H9 (cell line): Measurements from ENCODE around the gene SCCPDH. TPM values are rescaled to one million over a fixed set of nuclear protein-coding genes. Genes with fewer than 3 reads are reported as not detected.

Experiments
- DNase-seq: peaks from one replicate; pipeline ENCODE4 v3.0.0-alpha.2; 2017
- H2AFZ ChIP-seq: one replicate; pipeline ENCODE4 v1.6.1; 2013; ENCODE audit warnings: mild to moderate bottlenecking, low read length, control low read depth, moderate library complexity
- H2AK5ac ChIP-seq: 2 replicates; pipeline ENCODE4 v1.6.1; 2013; ENCODE audit warnings: low read length, control low read depth, mixed read lengths; ENCODE audit not compliant: insufficient read length
- H2BK120ac ChIP-seq: one replicate; pipeline ENCODE4 v1.6.1; 2013; ENCODE audit warnings: low read depth, mild to moderate bottlenecking, low read length, control low read depth, inconsistent platforms; ENCODE audit not compliant: poor library complexity, severe bottlenecking
- H2BK12ac ChIP-seq: 2 replicates; pipeline ENCODE4 v1.6.1; 2013; ENCODE audit warnings: low read length, control low read depth, mixed read lengths, low read depth; ENCODE audit not compliant: insufficient read length
- H2BK15ac ChIP-seq: 2 replicates; pipeline ENCODE4 v1.6.1; 2013; ENCODE audit warnings: low read depth, low read length, control low read depth
- H2BK20ac ChIP-seq: one replicate; pipeline ENCODE4 v1.6.1; 2013; ENCODE audit warnings: low read depth, mild to moderate bottlenecking, low read length, control low read depth, inconsistent platforms; ENCODE audit not compliant: poor library complexity, severe bottlenecking
- H2BK5ac ChIP-seq: 2 replicates; pipeline ENCODE4 v1.6.1; 2013; ENCODE audit warnings: low read length, control low read depth, mixed read lengths; ENCODE audit not compliant: insufficient read length
- H3K14ac ChIP-seq: 2 replicates; pipeline ENCODE4 v1.6.1; 2013; ENCODE audit warnings: low read length, control low read depth; ENCODE audit not compliant: insufficient read depth
- H3K18ac ChIP-seq: 2 replicates; pipeline ENCODE4 v1.6.1; 2013; ENCODE audit warnings: low read depth, mild to moderate bottlenecking, mixed read lengths, low read length, control low read depth; ENCODE audit not compliant: insufficient read length
- H3K23ac ChIP-seq: 2 replicates; pipeline ENCODE4 v1.6.1; 2013; ENCODE audit warnings: low read length, control low read depth, mixed read lengths, low read depth; ENCODE audit not compliant: insufficient read length
- H3K23me2 ChIP-seq: 2 replicates; pipeline ENCODE4 v1.6.1; 2013; ENCODE audit warnings: low read depth, mild to moderate bottlenecking, mixed read lengths, low read length, control low read depth; ENCODE audit not compliant: insufficient read length, poor library complexity, severe bottlenecking
- H3K27ac ChIP-seq: 2 replicates; pipeline ENCODE4 v1.5.1; 2013; ENCODE audit warnings: low read length, control low read depth, mixed read lengths, low read depth; ENCODE audit not compliant: insufficient read length
- H3K27me3 ChIP-seq: 2 replicates; pipeline ENCODE4 v1.6.1; 2013; ENCODE audit warnings: low read length, control low read depth, inconsistent platforms; ENCODE audit not compliant: insufficient read depth
- H3K4ac ChIP-seq: 2 replicates; pipeline ENCODE4 v1.6.1; 2013; ENCODE audit warnings: low read depth, mild to moderate bottlenecking, control low read depth, inconsistent platforms, low read length, moderate library complexity
- H3K4me1 ChIP-seq: 2 replicates; pipeline ENCODE4 v1.6.1; 2013; ENCODE audit warnings: low read length, control low read depth, inconsistent platforms; ENCODE audit not compliant: insufficient read depth
- H3K4me2 ChIP-seq: 2 replicates; pipeline ENCODE4 v1.6.1; 2013; ENCODE audit warnings: low read length, control low read depth, mixed read lengths; ENCODE audit not compliant: insufficient read length, insufficient read depth
- H3K56ac ChIP-seq: 2 replicates; pipeline ENCODE4 v1.6.1; 2013; ENCODE audit warnings: low read depth, mild to moderate bottlenecking, mixed read lengths, low read length, control low read depth; ENCODE audit not compliant: insufficient read length
- H3K79me1 ChIP-seq: 2 replicates; pipeline ENCODE4 v1.6.1; 2013; ENCODE audit warnings: low read depth, mild to moderate bottlenecking, moderate library complexity, low read length, control low read depth, inconsistent platforms; ENCODE audit not compliant: insufficient read depth, poor library complexity, severe bottlenecking
- H3K79me2 ChIP-seq: 2 replicates; pipeline ENCODE4 v1.6.1; 2013; ENCODE audit warnings: low read length, control low read depth, inconsistent platforms; ENCODE audit not compliant: insufficient read depth
- H3K9ac ChIP-seq: 2 replicates; pipeline ENCODE4 v1.6.1; 2013; ENCODE audit warnings: low read length, control low read depth, mixed read lengths; ENCODE audit not compliant: insufficient read length; ENCODE audit errors: extremely low read depth
- H3K9me3 ChIP-seq: one replicate; pipeline ENCODE4 v1.6.1; 2013; ENCODE audit warnings: low read depth, low read length, inconsistent platforms; ENCODE audit not compliant: control insufficient read depth
- H3T11ph ChIP-seq: one replicate; pipeline ENCODE4 v1.6.1; 2013; ENCODE audit warnings: mild to moderate bottlenecking, low read length, control low read depth, inconsistent platforms
- H4K20me1 ChIP-seq: one replicate; pipeline ENCODE4 v1.6.1; 2013; ENCODE audit not compliant: control insufficient read depth, insufficient read length, insufficient read depth
- H4K5ac ChIP-seq: 2 replicates; pipeline ENCODE4 v1.6.1; 2013; ENCODE audit warnings: low read depth, mild to moderate bottlenecking, mixed read lengths, low read length, control low read depth; ENCODE audit not compliant: insufficient read length
- H4K8ac ChIP-seq: replicated peaks from 2 replicates; pipeline ENCODE4 v1.6.1; 2013; ENCODE audit warnings: low read length, control low read depth, mixed read lengths, low read depth; ENCODE audit not compliant: insufficient read length
- H4K91ac ChIP-seq: 2 replicates; pipeline ENCODE4 v1.6.1; 2013; ENCODE audit warnings: low read depth, mild to moderate bottlenecking, moderate library complexity, mixed read lengths, low read length, control low read depth; ENCODE audit not compliant: insufficient read length
- H3K27ac Mint-ChIP-seq, 3 experiments: 2 replicates in 2 of 3; 3 replicates in 1 of 3; pipeline ENCODE4 v1.8.0; 2020 to 2021; ENCODE audit warnings: mixed read lengths in 3 of 3, mild to moderate bottlenecking in 1 of 3, moderate library complexity in 1 of 3
- H3K27me3 Mint-ChIP-seq: 2 replicates; pipeline ENCODE4 v1.8.0; 2021; ENCODE audit warnings: low read depth, mild to moderate bottlenecking, moderate library complexity, mixed read lengths
- H3K36me3 Mint-ChIP-seq, 3 experiments: 2 replicates in 2 of 3; 3 replicates in 1 of 3; pipeline ENCODE4 v1.8.0; 2020 to 2021; ENCODE audit warnings: low read depth in 3 of 3, mixed read lengths in 3 of 3; ENCODE audit not compliant: insufficient read depth in 1 of 3
- H3K4me1 Mint-ChIP-seq, 2 experiments: 2 replicates each; pipeline ENCODE4 v1.8.0; 2020; ENCODE audit warnings: mixed read lengths in 2 of 2
- H3K4me3 Mint-ChIP-seq, 2 experiments: 2 replicates in 1 of 2; 3 replicates in 1 of 2; pipeline ENCODE4 v1.8.0; 2020 to 2021; ENCODE audit warnings: mild to moderate bottlenecking in 2 of 2, mixed read lengths in 2 of 2, moderate library complexity in 1 of 2
- H3K9me3 Mint-ChIP-seq, 2 experiments: 2 replicates in 1 of 2; 3 replicates in 1 of 2; pipeline ENCODE4 v1.8.0; 2020; ENCODE audit warnings: mild to moderate bottlenecking in 2 of 2, mixed read lengths in 2 of 2, moderate library complexity in 1 of 2
- WGBS: extraction: QIAGEN DNeasy Blood & Tissue Kit; methylation state at CpG from one replicate; pipeline ENCODE4 v1.1.7; 2013; ENCODE audit warnings: missing lambda C conversion rate, low lambda C conversion rate, mixed read lengths; ENCODE audit not compliant: insufficient read length; ENCODE audit errors: extremely low coverage; 5-methylcytosine and 5-hydroxymethylcytosine counted together
- total RNA-seq: library from RNA; stranded (reverse); gene quantifications from 2 replicates; pipeline ENCODE4 v1.2.1, GENCODE V29; 2021
- TF ChIP-seq, protein P1 (sequence below): fragments of 200-600 bp; sonication (generic); conservative IDR thresholded peaks from 3 replicates; pipeline ENCODE4 v1.8.0; 2021; ENCODE audit warnings: antibody characterized with exemption, mild to moderate bottlenecking

Gene SCCPDH
- total RNA-seq, 1 experiment from 2014 or later, result 20.7 TPM

- Histone ChIP-seq H4K5ac (no peak overlapping the region), H3K27ac (no peak overlapping the region), H3K9me3 (no peaks in the 10 kb centered on the region), H3K56ac (no peak overlapping the region), H3K4me2 (no peak overlapping the region), H3K79me2 (no peaks in the 10 kb centered on the region), H3K14ac (no peak overlapping the region), H2BK15ac (no peak overlapping the region), H4K20me1 (no peaks in the 10 kb centered on the region), H3K4ac (no peak overlapping the region), H4K91ac (no peak overlapping the region), H2AK5ac (no peak overlapping the region), H4K8ac (no peak overlapping the region), H2BK20ac (no peak overlapping the region), H3K27me3 (no peaks in the 10 kb centered on the region), H2BK5ac (no peak overlapping the region), H3K79me1 (no peaks in the 10 kb centered on the region), H3K9ac (no peak overlapping the region), H3T11ph (no peak overlapping the region), H3K23me2 (no peaks in the 10 kb centered on the region), H3K4me1 (no peaks in the 10 kb centered on the region), H3K18ac (no peak overlapping the region), H3K23ac (no peak overlapping the region), H2BK12ac (no peak overlapping the region), H2BK120ac (no peak overlapping the region), H2AFZ (no peak overlapping the region)
- H3K27me3 Mint-ChIP-seq, result no peaks in the 10 kb centered on the region
- no peaks in the 10 kb centered on the region for H3K9me3 Mint-ChIP-seq
- H3K4me1 Mint-ChIP-seq, result peaks cover 3 to 4% of the 10 kb centered on the region in 2 experiments; a peak in 2 of 4 replicates
- TF ChIP-seq, protein P1, sequence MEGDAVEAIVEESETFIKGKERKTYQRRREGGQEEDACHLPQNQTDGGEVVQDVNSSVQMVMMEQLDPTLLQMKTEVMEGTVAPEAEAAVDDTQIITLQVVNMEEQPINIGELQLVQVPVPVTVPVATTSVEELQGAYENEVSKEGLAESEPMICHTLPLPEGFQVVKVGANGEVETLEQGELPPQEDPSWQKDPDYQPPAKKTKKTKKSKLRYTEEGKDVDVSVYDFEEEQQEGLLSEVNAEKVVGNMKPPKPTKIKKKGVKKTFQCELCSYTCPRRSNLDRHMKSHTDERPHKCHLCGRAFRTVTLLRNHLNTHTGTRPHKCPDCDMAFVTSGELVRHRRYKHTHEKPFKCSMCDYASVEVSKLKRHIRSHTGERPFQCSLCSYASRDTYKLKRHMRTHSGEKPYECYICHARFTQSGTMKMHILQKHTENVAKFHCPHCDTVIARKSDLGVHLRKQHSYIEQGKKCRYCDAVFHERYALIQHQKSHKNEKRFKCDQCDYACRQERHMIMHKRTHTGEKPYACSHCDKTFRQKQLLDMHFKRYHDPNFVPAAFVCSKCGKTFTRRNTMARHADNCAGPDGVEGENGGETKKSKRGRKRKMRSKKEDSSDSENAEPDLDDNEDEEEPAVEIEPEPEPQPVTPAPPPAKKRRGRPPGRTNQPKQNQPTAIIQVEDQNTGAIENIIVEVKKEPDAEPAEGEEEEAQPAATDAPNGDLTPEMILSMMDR, result peak; percentile 87
- no peaks in the 10 kb centered on the region; a peak in 1 of 7 replicates for H3K36me3 Mint-ChIP-seq
- H3K27ac Mint-ChIP-seq, result 0 out of 7 replicates have a peak overlapping the region, but pooled peaks of 1 of the 3 experiments have one; percentile 9
- H3K4me3 Mint-ChIP-seq, result no peak overlapping the region
- WGBS, result no CpG with 5 or more reads among the region's 22 CpGs
- DNase-seq, result peak; percentile 88
Measured at GRCh38 chr1:246753670-246754535, 29.7 kb downstream of the SCCPDH start.
